Keratinocyte (primary cell): ENCODE results near the gene MAP4K3. TPM values are rescaled to one million over a fixed set of nuclear protein-coding genes. Genes with fewer than 3 reads are reported as not detected.

Source experiments
- DNase-seq: peaks from one replicate; pipeline ENCODE4 v3.0.0-alpha.2; 2011; ENCODE audit warnings: low read depth, missing footprints, low spot score
- FAIRE-seq: peaks from 2 replicates; lab custom pipeline; 2011; peaks lifted over from hg19 to GRCh38; lab: Jason Lieb, UNC
- H2AFZ ChIP-seq: 2 replicates; pipeline ENCODE4 v1.6.0; 2012; ENCODE audit warnings: low read length, control low read depth, inconsistent platforms; ENCODE audit not compliant: control insufficient read depth
- H3K27ac ChIP-seq: 2 replicates; pipeline ENCODE4 v1.5.1; 2011; ENCODE audit warnings: low read length; ENCODE audit not compliant: control insufficient read depth, insufficient read depth
- H3K27me3 ChIP-seq: 3 replicates; pipeline ENCODE4 v1.6.0; 2011; ENCODE audit warnings: low read length; ENCODE audit not compliant: control insufficient read depth, insufficient read depth; ENCODE audit errors: extremely low read depth
- H3K36me3 ChIP-seq, 2 experiments: 2 replicates in 1 of 2; 3 replicates in 1 of 2; pipeline ENCODE4 v1.5.1; 2011; ENCODE audit warnings: low read length in 2 of 2, mild to moderate bottlenecking in 1 of 2; ENCODE audit not compliant: control insufficient read depth in 2 of 2, insufficient read depth in 2 of 2; ENCODE audit errors: extremely low read depth in 1 of 2
- H3K4me1 ChIP-seq: 3 replicates; pipeline ENCODE4 v1.5.1; 2011; ENCODE audit warnings: low read length; ENCODE audit not compliant: control insufficient read depth, insufficient read depth; ENCODE audit errors: extremely low read depth
- H3K4me2 ChIP-seq: 3 replicates; pipeline ENCODE4 v1.6.0; 2011; ENCODE audit warnings: low read depth, low read length; ENCODE audit not compliant: control insufficient read depth, insufficient read depth; ENCODE audit errors: extremely low read depth
- H3K4me3 ChIP-seq, 3 experiments: fragments of 200-600 bp in 1 of 3; sonication (generic) in 1 of 3; 2 replicates in 2 of 3; 3 replicates in 1 of 3; pipeline ENCODE4 v1.5.1; 2011 to 2016; ENCODE audit warnings: low read length in 3 of 3, mild to moderate bottlenecking in 3 of 3, control low read depth in 2 of 3, inconsistent platforms in 1 of 3, low read depth in 1 of 3, mixed read lengths in 1 of 3, mixed run types in 1 of 3, moderate library complexity in 1 of 3; ENCODE audit not compliant: control insufficient read depth in 2 of 3, insufficient read depth in 2 of 3; ENCODE audit errors: extremely low read depth in 1 of 3
- H3K79me2 ChIP-seq: 2 replicates; pipeline ENCODE4 v1.6.0; 2012; ENCODE audit warnings: low read length; ENCODE audit not compliant: control insufficient read depth, insufficient read depth
- H3K9ac ChIP-seq: 3 replicates; pipeline ENCODE4 v1.6.0; 2011; ENCODE audit warnings: low read length; ENCODE audit not compliant: control insufficient read depth, insufficient read depth; ENCODE audit errors: extremely low read depth
- H3K9me1 ChIP-seq: 3 replicates; pipeline ENCODE4 v1.6.0; 2011; ENCODE audit warnings: low read length; ENCODE audit not compliant: control insufficient read depth, insufficient read depth; ENCODE audit errors: extremely low read depth
- H3K9me3 ChIP-seq: 2 replicates; pipeline ENCODE4 v1.5.1; 2012; ENCODE audit warnings: low read depth, low read length; ENCODE audit not compliant: control insufficient read depth
- H4K20me1 ChIP-seq: 3 replicates; pipeline ENCODE4 v1.6.0; 2011; ENCODE audit warnings: low read length; ENCODE audit not compliant: control insufficient read depth, insufficient read depth; ENCODE audit errors: extremely low read depth
- CTCF ChIP-seq, 3 experiments: IDR thresholded peaks in 1 of 3; conservative IDR thresholded peaks in 1 of 3; optimal IDR thresholded peaks in 1 of 3; 2 replicates in 2 of 3; 3 replicates in 1 of 3; pipeline versions ENCODE3 to v1.5.1; 2011; ENCODE audit warnings: low read length in 3 of 3, mild to moderate bottlenecking in 3 of 3, moderate library complexity in 2 of 3, control low read depth in 1 of 3, inconsistent platforms in 1 of 3; ENCODE audit not compliant: insufficient read depth in 2 of 3; ENCODE audit errors: extremely low read depth in 1 of 3
- EZH2 ChIP-seq: IDR thresholded peaks from one replicate; pipeline ENCODE4 v1.6.1; 2012; ENCODE audit warnings: inconsistent platforms, mild to moderate bottlenecking, low read length, moderate library complexity
- dilution Hi-C: fragments of 300-500 bp; cut with MboI; formaldehyde crosslinking; loops from one replicate; pipeline ENCODE4 v1.7.0; 2020; ENCODE audit warnings: low sequenced_read_pairs; ENCODE audit not compliant: extremely low pct_ligation_motif_present
- polyA plus RNA-seq, 5 experiments: library from polyadenylated mRNA; depleted of rRNA in 3 of 5; stranded (reverse) in 3 of 5; stranded (forward) in 1 of 5; unstranded in 1 of 5; fragments of >200 nt; gene quantifications; 1 replicate in 1 of 5; 2 replicates in 3 of 5; 3 replicates in 1 of 5; pipeline versions ENCODE4 v1.2.1 to v1.2.3, GENCODE V29; 2011 to 2012; ENCODE audit warnings: missing spikeins in 2 of 5, low read depth in 1 of 5, low replicate concordance in 1 of 5

Gene MAP4K3
- polyA plus RNA-seq, 1 donor (not counting 4 experiments of a cell fraction or from before 2014, with no cell fraction given), result 19.4 TPM

GRCh38 chr2:39228413-39229209, 208.5 kb downstream of the MAP4K3 start:
- Histone ChIP-seq H3K4me2 (peak overlapping the region; percentile 51), H3K36me3 (no peaks in the 10 kb centered on the region), H2AFZ (peak overlapping the region; percentile 36), H3K9ac (no peak overlapping the region), H3K4me3 (peak overlapping the region in 1 of 3 experiments; percentile 23), H3K9me3 (no peaks in the 10 kb centered on the region), H3K4me1 (no peaks in the 10 kb centered on the region), H3K9me1 (no peaks in the 10 kb centered on the region), H3K79me2 (no peaks in the 10 kb centered on the region), H3K27me3 (no peaks in the 10 kb centered on the region), H3K27ac (no peak overlapping the region), H4K20me1 (no peaks in the 10 kb centered on the region)
- FAIRE-seq, result no peak
- TF ChIP-seq EZH2 (no peak), CTCF (optimal IDR thresholded peaks at IDR 0.05 in 1 of 3, IDR thresholded peaks at IDR 0.05 in 1 of 3, conservative IDR thresholded peaks at IDR 0.05 in 1 of 3; ENCODE audit: extremely low read depth in 1 of 3, insufficient read depth in 2 of 3, low read length in 3 of 3) (no peak)
- DNase-seq, result no peak
- dilution Hi-C loops, result no loop called here

GRCh38 chr2:39227628-39228412, 209.3 kb downstream of the MAP4K3 start:
- Histone ChIP-seq H3K9me1 (no peaks in the 10 kb centered on the region), H3K79me2 (no peaks in the 10 kb centered on the region), H3K9me3 (no peaks in the 10 kb centered on the region), H3K27me3 (no peaks in the 10 kb centered on the region), H3K27ac (no peak overlapping the region), H2AFZ (no peak overlapping the region), H3K4me2 (peak overlapping the region; percentile 51), H3K9ac (no peak overlapping the region), H4K20me1 (no peaks in the 10 kb centered on the region), H3K4me1 (no peaks in the 10 kb centered on the region), H3K4me3 (no peak overlapping the region), H3K36me3 (no peaks in the 10 kb centered on the region)
- no peak for TF ChIP-seq EZH2
- TF ChIP-seq CTCF (optimal IDR thresholded peaks at IDR 0.05 in 1 of 3, IDR thresholded peaks at IDR 0.05 in 1 of 3, conservative IDR thresholded peaks at IDR 0.05 in 1 of 3; ENCODE audit: extremely low read depth in 1 of 3, insufficient read depth in 2 of 3, low read length in 3 of 3), result peak; percentile 78 to 88 (median 78)
- dilution Hi-C loops, result no loop called here
- DNase-seq (no peak), FAIRE-seq (peak; percentile 67)
